SH-SY5Y (cell line): ENCODE data around the gene FNIP2.

Source experiments
- GATA2 ChIP-seq: IDR thresholded peaks from 2 replicates; pipeline ENCODE4 v1.6.1; 2011; ENCODE audit warnings: mild to moderate bottlenecking, low read depth, low read length
- GATA3 ChIP-seq: IDR thresholded peaks from 2 replicates; pipeline ENCODE4 v1.6.1; 2011; ENCODE audit warnings: low read depth, mild to moderate bottlenecking, low read length, moderate library complexity

The FNIP2 gene

GRCh38 chr4:158856852-158857251 is 88.0 kb downstream of the FNIP2 start:
- TF ChIP-seq GATA2 (no peak), GATA3 (no peak)

- TF ChIP-seq GATA3, result no peak
- no peak for TF ChIP-seq GATA2
These were observed 89.1 kb downstream of the FNIP2 start for GRCh38 chr4:158857951-158858350.

GRCh38 chr4:158858410-158859199 is 89.8 kb downstream of the FNIP2 start:
- TF ChIP-seq GATA2, result no peak
- no peak for TF ChIP-seq GATA3

GRCh38 chr4:158859661-158860060 is 90.8 kb downstream of the FNIP2 start:
- TF ChIP-seq GATA2 (no peak), GATA3 (no peak)

GRCh38 chr4:158860856-158861255 is 92.0 kb downstream of the FNIP2 start:
- TF ChIP-seq GATA2 (no peak), GATA3 (no peak)

GRCh38 chr4:158861281-158861680 is 92.5 kb downstream of the FNIP2 start:
- TF ChIP-seq GATA3 (no peak), GATA2 (no peak)

GRCh38 chr4:158861766-158862165 is 92.9 kb downstream of the FNIP2 start:
- TF ChIP-seq GATA3 (no peak), GATA2 (no peak)

GRCh38 chr4:158863296-158863695 is 94.5 kb downstream of the FNIP2 start:
- TF ChIP-seq GATA2 (no peak), GATA3 (no peak)

GRCh38 chr4:158865520-158866177 is 96.8 kb downstream of the FNIP2 start:
- TF ChIP-seq GATA2 (no peak), GATA3 (no peak)

- TF ChIP-seq GATA3 (no peak), GATA2 (no peak)
These were observed 100.2 kb downstream of the FNIP2 start for GRCh38 chr4:158869001-158869400.

- TF ChIP-seq GATA2, result no peak
- no peak for TF ChIP-seq GATA3
These were observed 100.9 kb downstream of the FNIP2 start for GRCh38 chr4:158869761-158870160.

GRCh38 chr4:158870282-158870625 is 101.4 kb downstream of the FNIP2 start:
- no peak for TF ChIP-seq GATA3
- TF ChIP-seq GATA2, result no peak

- TF ChIP-seq GATA3 (peak; percentile 77), GATA2 (peak; percentile 68; the same call in 1 of the 2 replicates)
These were observed 102.0 kb downstream of the FNIP2 start for GRCh38 chr4:158870626-158871334.

- TF ChIP-seq GATA3 (no peak), GATA2 (no peak)
These were observed 102.5 kb downstream of the FNIP2 start for GRCh38 chr4:158871335-158871724.

GRCh38 chr4:158873795-158874401 is 105.1 kb downstream of the FNIP2 start:
- TF ChIP-seq GATA2 (no peak), GATA3 (no peak)
